Measurements from ENCODE around the gene NAP1L1. TPM values are rescaled to one million over a fixed set of nuclear protein-coding genes. Genes with fewer than 3 reads are reported as not detected.

Gene NAP1L1
- total RNA-seq, 2 experiments from 2014 or later: 434 to 655 TPM

GRCh38 chr12:76018111-76018510 is 66.4 kb downstream of the NAP1L1 start:
- Mint-ChIP-seq H3K27me3 (no peaks in the 10 kb centered on the region), H3K4me3 (no peak overlapping the region), H3K36me3 (peaks cover 13% of the 10 kb centered on the region), H3K9me3 (ENCODE audit: low read depth) (peaks cover 2% of the 10 kb centered on the region), H3K4me1 (peaks cover 65% of the 10 kb centered on the region), H3K27ac (peak overlapping the region; percentile 100)
- ATAC-seq (no peak), DNase-seq (no peak)
- CTCF ChIA-PET: interaction anchor here (6.0 kb wide), 1 partner anchor 14 kb away, joined by 86 read pairs; the partner anchor contains the start of gene PHLDA1

- Mint-ChIP-seq H3K4me3 (no peak overlapping the region), H3K27me3 (no peaks in the 10 kb centered on the region), H3K27ac (no peak overlapping the region), H3K9me3 (ENCODE audit: low read depth) (peaks cover 2% of the 10 kb centered on the region), H3K4me1 (peaks cover 28% of the 10 kb centered on the region), H3K36me3 (peaks cover 13% of the 10 kb centered on the region)
- DNase-seq (no peak), ATAC-seq (no peak)
- CTCF ChIA-PET: interaction anchor here (1.2 to 1.3 kb wide), 2 partner anchors 10 to 17 kb away, joined by 3 to 4 read pairs; partner anchors contain the start of gene PHLDA1
Observed at GRCh38 chr12:76014007-76014406, 70.5 kb downstream of the NAP1L1 start.

- CTCF ChIA-PET: interaction anchor here (1.3 kb wide), 1 partner anchor 18 kb away, joined by 4 read pairs; the partner anchor contains the start of gene PHLDA1
- H3K4me1 Mint-ChIP-seq: peaks cover 24% of the 10 kb centered on the region
- peaks cover 13% of the 10 kb centered on the region for H3K36me3 Mint-ChIP-seq
- H3K4me3 Mint-ChIP-seq: no peak overlapping the region
- ATAC-seq (no peak), DNase-seq (no peak)
- no peak overlapping the region for H3K27ac Mint-ChIP-seq
- H3K27me3 Mint-ChIP-seq: no peaks in the 10 kb centered on the region
- H3K9me3 Mint-ChIP-seq (ENCODE audit: low read depth): peaks cover 2% of the 10 kb centered on the region
Observed at GRCh38 chr12:76013603-76014002, 70.9 kb downstream of the NAP1L1 start.

- Mint-ChIP-seq H3K27me3 (no peaks in the 10 kb centered on the region), H3K27ac (no peak overlapping the region), H3K36me3 (peaks cover 12% of the 10 kb centered on the region), H3K9me3 (ENCODE audit: low read depth) (peaks cover 2% of the 10 kb centered on the region), H3K4me3 (no peak overlapping the region), H3K4me1 (peaks cover 18% of the 10 kb centered on the region)
- DNase-seq (no peak), ATAC-seq (no peak)
- CTCF ChIA-PET: interaction anchor here (1.3 kb wide), 1 partner anchor 19 kb away, joined by 4 read pairs; the partner anchor contains the start of gene PHLDA1
Observed at GRCh38 chr12:76012644-76013043, 71.8 kb downstream of the NAP1L1 start.

GRCh38 chr12:76010732-76011458 is 73.6 kb downstream of the NAP1L1 start:
- no peak overlapping the region for H3K27ac Mint-ChIP-seq
- H3K27me3 Mint-ChIP-seq: no peaks in the 10 kb centered on the region
- H3K36me3 Mint-ChIP-seq: peaks cover 7% of the 10 kb centered on the region
- no peak for ATAC-seq
- no peak overlapping the region for H3K4me3 Mint-ChIP-seq
- H3K4me1 Mint-ChIP-seq: peaks cover 13% of the 10 kb centered on the region
- DNase-seq: no peak
- no peaks in the 10 kb centered on the region for H3K9me3 Mint-ChIP-seq (ENCODE audit: low read depth)
- CTCF ChIA-PET: interaction anchor here (1.1 kb wide), 1 partner anchor 13 kb away, joined by 3 read pairs; no protein-coding TSS in a partner anchor

GRCh38 chr12:76008428-76008827 is 76.1 kb downstream of the NAP1L1 start:
- CTCF ChIA-PET: interaction anchor here (0.7 kb wide), 1 partner anchor 448 kb away, joined by 3 read pairs; no protein-coding TSS in a partner anchor
- ATAC-seq: no peak
- no peak overlapping the region for H3K27ac Mint-ChIP-seq

GRCh38 chr12:76007640-76008039 is 76.8 kb downstream of the NAP1L1 start:
- H3K36me3 Mint-ChIP-seq: peaks cover 9% of the 10 kb centered on the region
- CTCF ChIA-PET: no interaction called here
- H3K27me3 Mint-ChIP-seq: no peaks in the 10 kb centered on the region
- no peaks in the 10 kb centered on the region for H3K9me3 Mint-ChIP-seq (ENCODE audit: low read depth)
- H3K4me1 Mint-ChIP-seq: no peaks in the 10 kb centered on the region
- no peak for DNase-seq
- ATAC-seq: no peak
- H3K27ac Mint-ChIP-seq: no peak overlapping the region
- no peak overlapping the region for H3K4me3 Mint-ChIP-seq

More at GRCh38 chr12:76008428-76008827, 76.1 kb downstream of the NAP1L1 start:
- Mint-ChIP-seq H3K4me3 (no peak overlapping the region), H3K36me3 (peaks cover 9% of the 10 kb centered on the region), H3K4me1 (no peaks in the 10 kb centered on the region), H3K9me3 (ENCODE audit: low read depth) (no peaks in the 10 kb centered on the region), H3K27me3 (no peaks in the 10 kb centered on the region)
- DNase-seq: no peak

GRCh38 chr12:76006028-76006925 is 78.2 kb downstream of the NAP1L1 start:
- H3K9me3 Mint-ChIP-seq (ENCODE audit: low read depth): no peaks in the 10 kb centered on the region
- ATAC-seq: no peak
- DNase-seq: no peak
- no peak overlapping the region for H3K4me3 Mint-ChIP-seq
- peaks cover 9% of the 10 kb centered on the region for H3K36me3 Mint-ChIP-seq
- H3K27me3 Mint-ChIP-seq: no peaks in the 10 kb centered on the region
- no peak overlapping the region for H3K27ac Mint-ChIP-seq
- H3K4me1 Mint-ChIP-seq: no peaks in the 10 kb centered on the region
- CTCF ChIA-PET: no interaction called here

- Mint-ChIP-seq H3K4me1 (peaks cover 4% of the 10 kb centered on the region), H3K4me3 (no peak overlapping the region), H3K27me3 (no peaks in the 10 kb centered on the region), H3K36me3 (peaks cover 13% of the 10 kb centered on the region), H3K9me3 (ENCODE audit: low read depth) (no peaks in the 10 kb centered on the region), H3K27ac (no peak overlapping the region)
- DNase-seq (no peak), ATAC-seq (no peak)
- CTCF ChIA-PET: interaction anchor here (0.6 to 1.2 kb wide), 2 partner anchors 12 to 416 kb away, joined by 3 to 5 read pairs; no protein-coding TSS in a partner anchor
Observed at GRCh38 chr12:76003355-76003638, 81.2 kb downstream of the NAP1L1 start.

GRCh38 chr12:76002598-76003354 is 81.7 kb downstream of the NAP1L1 start:
- no peak for DNase-seq
- Mint-ChIP-seq H3K36me3 (peaks cover 13% of the 10 kb centered on the region), H3K27me3 (no peaks in the 10 kb centered on the region), H3K4me3 (no peak overlapping the region), H3K27ac (no peak overlapping the region), H3K9me3 (ENCODE audit: low read depth) (no peaks in the 10 kb centered on the region), H3K4me1 (peaks cover 6% of the 10 kb centered on the region)
- ATAC-seq: no peak
- CTCF ChIA-PET: interaction anchor here (0.6 to 1.5 kb wide), 3 partner anchors 11 to 415 kb away, joined by 3 to 5 read pairs (median 3); no protein-coding TSS in a partner anchor

GRCh38 chr12:75998292-75999063 is 86.0 kb downstream of the NAP1L1 start:
- H3K4me3 Mint-ChIP-seq: no peak overlapping the region
- H3K27me3 Mint-ChIP-seq: no peaks in the 10 kb centered on the region
- H3K4me1 Mint-ChIP-seq: peaks cover 38% of the 10 kb centered on the region
- H3K27ac Mint-ChIP-seq: no peak overlapping the region
- DNase-seq (no peak), ATAC-seq (no peak)
- CTCF ChIA-PET: interaction anchor here (0.9 to 3.1 kb wide), 2 partner anchors 13 to 18 kb away, joined by 3 to 17 read pairs; no protein-coding TSS in a partner anchor
- no peaks in the 10 kb centered on the region for H3K9me3 Mint-ChIP-seq (ENCODE audit: low read depth)
- peaks cover 4% of the 10 kb centered on the region for H3K36me3 Mint-ChIP-seq

- ATAC-seq (no peak), DNase-seq (no peak)
- peaks cover 45% of the 10 kb centered on the region for H3K4me1 Mint-ChIP-seq
- no peaks in the 10 kb centered on the region for H3K27me3 Mint-ChIP-seq
- no peak overlapping the region for H3K27ac Mint-ChIP-seq
- H3K4me3 Mint-ChIP-seq: no peak overlapping the region
- no peaks in the 10 kb centered on the region for H3K9me3 Mint-ChIP-seq (ENCODE audit: low read depth)
- CTCF ChIA-PET: interaction anchor here (0.9 to 3.1 kb wide), 2 partner anchors 14 to 17 kb away, joined by 3 to 17 read pairs; no protein-coding TSS in a partner anchor
- peaks cover 4% of the 10 kb centered on the region for H3K36me3 Mint-ChIP-seq
Observed at GRCh38 chr12:75997658-75998057, 86.8 kb downstream of the NAP1L1 start.

Data from activated CD8-positive, alpha-beta memory T cell treated with anti-CD3 and anti-CD28 coated beads, Interleukin-2, amount 10 ng/mL, durations not matched to agents 7 days and 5 days (primary cell).